ENCODE data around the gene DHX32.
"Not testable (repeated sequence)": the region's sequence is repeated elsewhere in the genome, so short reads cannot be mapped to it uniquely, and the experiment has no call there.

DHX32 gene

DNA sequence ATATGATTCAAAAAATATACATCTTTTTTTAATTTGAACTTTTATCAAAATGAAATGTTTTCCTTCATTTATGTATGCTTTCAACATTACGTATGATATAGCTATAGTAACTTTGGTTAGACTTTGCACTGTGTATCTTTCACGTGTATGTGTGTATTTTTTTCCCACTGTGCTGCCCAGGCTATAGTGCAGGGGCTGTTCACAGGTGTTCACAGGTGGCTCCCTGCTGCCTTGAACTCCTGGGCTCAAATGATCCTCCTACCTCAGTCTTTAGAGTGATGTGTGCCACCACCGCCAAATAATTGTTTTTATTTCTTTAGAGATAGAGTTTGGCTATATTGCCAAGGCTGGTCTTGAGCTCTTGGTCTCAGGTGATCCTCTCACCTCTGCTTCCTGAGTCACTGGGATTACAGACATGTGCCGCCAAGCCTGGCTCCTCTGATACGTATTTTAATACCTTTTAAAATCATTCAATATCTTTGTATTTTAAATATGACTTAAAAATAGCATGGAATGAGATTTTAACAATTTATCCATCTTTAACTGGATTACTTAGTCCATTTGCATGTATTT lies 44.3 kb upstream of the DHX32 start:
- no peak overlapping the region for H3K27ac ChIP-seq
- H4K20me1 ChIP-seq (ENCODE audit: insufficient read depth): no peaks in the 10 kb centered on the region
- H3K4me1 ChIP-seq (ENCODE audit: low read depth, poor library complexity, severe bottlenecking): no peaks in the 10 kb centered on the region
- no peaks in the 10 kb centered on the region for H3K27me3 ChIP-seq (ENCODE audit: insufficient read depth, low read depth)
- H3K79me2 ChIP-seq (ENCODE audit: insufficient read depth, low read depth): no peaks in the 10 kb centered on the region
- no peak overlapping the region for H3K9ac ChIP-seq
- H3K36me3 ChIP-seq (ENCODE audit: insufficient read depth): no peaks in the 10 kb centered on the region
- no peak overlapping the region for H3K4me3 ChIP-seq (IDR thresholded peaks at IDR 0.05; ENCODE audit: insufficient read depth, low read depth, low read length)
- H3K4me2 ChIP-seq: no peak overlapping the region
- H2AFZ ChIP-seq (ENCODE audit: low read depth): no peak overlapping the region
- TF ChIP-seq, protein P1, sequence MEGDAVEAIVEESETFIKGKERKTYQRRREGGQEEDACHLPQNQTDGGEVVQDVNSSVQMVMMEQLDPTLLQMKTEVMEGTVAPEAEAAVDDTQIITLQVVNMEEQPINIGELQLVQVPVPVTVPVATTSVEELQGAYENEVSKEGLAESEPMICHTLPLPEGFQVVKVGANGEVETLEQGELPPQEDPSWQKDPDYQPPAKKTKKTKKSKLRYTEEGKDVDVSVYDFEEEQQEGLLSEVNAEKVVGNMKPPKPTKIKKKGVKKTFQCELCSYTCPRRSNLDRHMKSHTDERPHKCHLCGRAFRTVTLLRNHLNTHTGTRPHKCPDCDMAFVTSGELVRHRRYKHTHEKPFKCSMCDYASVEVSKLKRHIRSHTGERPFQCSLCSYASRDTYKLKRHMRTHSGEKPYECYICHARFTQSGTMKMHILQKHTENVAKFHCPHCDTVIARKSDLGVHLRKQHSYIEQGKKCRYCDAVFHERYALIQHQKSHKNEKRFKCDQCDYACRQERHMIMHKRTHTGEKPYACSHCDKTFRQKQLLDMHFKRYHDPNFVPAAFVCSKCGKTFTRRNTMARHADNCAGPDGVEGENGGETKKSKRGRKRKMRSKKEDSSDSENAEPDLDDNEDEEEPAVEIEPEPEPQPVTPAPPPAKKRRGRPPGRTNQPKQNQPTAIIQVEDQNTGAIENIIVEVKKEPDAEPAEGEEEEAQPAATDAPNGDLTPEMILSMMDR (conservative IDR thresholded peaks at IDR 0.05; ENCODE audit: low read depth, low read length): no peak

DNA sequence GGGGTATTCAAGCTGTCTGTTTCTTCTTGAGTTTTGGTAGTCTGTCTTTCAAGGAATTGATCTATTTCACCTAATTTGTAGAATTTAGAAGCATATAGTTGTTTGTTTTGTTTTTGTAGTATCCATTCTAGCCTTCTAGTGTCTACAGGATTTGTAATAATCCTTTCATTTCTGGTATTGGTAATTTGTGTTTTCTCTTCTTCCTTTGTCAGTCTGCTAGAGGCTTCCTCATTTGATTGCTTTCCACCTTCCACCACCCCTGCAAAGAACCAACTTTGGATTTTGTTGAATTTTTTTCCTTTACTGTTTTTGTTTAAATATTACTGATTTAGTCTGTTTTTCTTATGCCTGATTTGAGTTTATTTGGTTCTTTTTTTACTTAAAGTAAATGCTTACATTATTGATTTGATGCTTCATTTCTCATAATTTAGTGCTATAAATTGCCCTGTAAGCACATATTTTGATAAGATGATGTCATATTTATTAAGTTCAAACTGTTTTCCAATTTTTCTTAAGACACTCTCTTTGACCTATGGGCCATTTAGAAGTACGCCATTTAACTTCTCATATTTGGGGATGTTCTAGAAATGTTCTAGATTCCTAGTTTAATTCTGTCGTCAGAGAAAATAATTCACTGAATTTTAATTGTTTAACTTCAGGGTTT lies 40.7 kb upstream of the DHX32 start:
- H3K27ac ChIP-seq; H3K27me3 ChIP-seq (ENCODE audit: insufficient read depth, low read depth); H3K79me2 ChIP-seq (ENCODE audit: insufficient read depth, low read depth); H3K4me1 ChIP-seq (ENCODE audit: low read depth, poor library complexity, severe bottlenecking); H3K4me2 ChIP-seq; H2AFZ ChIP-seq (ENCODE audit: low read depth); H3K36me3 ChIP-seq (ENCODE audit: insufficient read depth); H4K20me1 ChIP-seq (ENCODE audit: insufficient read depth); H3K9ac ChIP-seq; H3K4me3 ChIP-seq (IDR thresholded peaks at IDR 0.05; ENCODE audit: insufficient read depth, low read depth, low read length): not testable (repeated sequence)

DNA sequence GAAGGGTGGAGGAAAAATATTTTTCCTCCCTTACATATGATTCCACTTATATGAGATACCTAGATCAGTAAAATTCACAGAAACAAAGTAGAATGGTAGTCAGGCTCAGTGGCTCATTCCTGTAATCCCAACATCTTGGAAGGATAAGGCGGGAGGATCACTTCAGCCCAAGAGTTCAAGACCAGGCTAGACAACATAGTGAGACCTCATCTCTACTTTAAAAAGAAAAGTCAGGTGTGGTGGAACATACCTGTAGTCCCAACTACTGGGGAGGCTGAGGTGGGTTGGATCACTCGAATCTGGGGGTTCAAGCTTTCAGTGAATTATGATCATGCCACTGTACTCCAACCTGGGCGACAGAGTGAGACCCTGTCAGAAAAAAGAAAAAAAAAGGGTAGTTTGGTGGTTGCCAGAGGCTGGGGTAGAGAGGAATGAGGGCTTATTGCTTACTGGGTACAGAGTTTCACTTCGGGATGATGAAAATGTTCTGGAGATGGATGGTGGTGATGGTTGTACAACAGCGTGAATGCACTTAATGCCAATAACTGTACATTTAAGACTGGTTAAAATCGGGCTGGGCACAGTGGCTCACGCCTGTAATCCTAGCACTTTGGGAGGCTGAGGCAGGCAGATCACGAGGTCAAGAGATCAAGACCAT lies 36.7 kb upstream of the DHX32 start:
- H3K4me1 ChIP-seq (ENCODE audit: low read depth, poor library complexity, severe bottlenecking); H3K27ac ChIP-seq; H3K27me3 ChIP-seq (ENCODE audit: insufficient read depth, low read depth); H3K4me2 ChIP-seq; H3K4me3 ChIP-seq (IDR thresholded peaks at IDR 0.05; ENCODE audit: insufficient read depth, low read depth, low read length); H3K9ac ChIP-seq; H3K36me3 ChIP-seq (ENCODE audit: insufficient read depth); H2AFZ ChIP-seq (ENCODE audit: low read depth); H3K79me2 ChIP-seq (ENCODE audit: insufficient read depth, low read depth); H4K20me1 ChIP-seq (ENCODE audit: insufficient read depth): not testable (repeated sequence)

DNA sequence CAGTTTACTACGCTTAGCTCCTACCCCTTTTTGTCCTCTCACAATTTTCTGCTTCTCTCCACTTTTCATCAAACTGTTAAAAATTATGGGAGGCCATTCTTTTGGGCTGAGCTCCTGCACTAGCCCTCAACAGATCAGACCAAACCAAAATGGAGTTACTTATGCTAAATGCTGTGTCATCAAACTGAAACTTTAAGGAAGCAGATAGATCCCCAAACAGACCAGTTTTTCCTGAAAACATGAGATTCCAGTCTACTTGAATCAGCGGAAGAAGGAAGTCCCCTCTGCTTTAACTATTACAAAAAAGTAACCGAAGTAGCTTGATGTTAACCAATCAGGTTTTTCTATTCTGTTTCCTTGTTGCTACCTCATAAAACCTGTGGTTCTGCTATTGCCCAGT lies 35.9 kb upstream of the DHX32 start:
- no peak overlapping the region for H3K27ac ChIP-seq
- no peaks in the 10 kb centered on the region for H3K79me2 ChIP-seq (ENCODE audit: insufficient read depth, low read depth)
- no peaks in the 10 kb centered on the region for H3K36me3 ChIP-seq (ENCODE audit: insufficient read depth)
- no peak overlapping the region for H2AFZ ChIP-seq (ENCODE audit: low read depth)
- no peaks in the 10 kb centered on the region for H3K27me3 ChIP-seq (ENCODE audit: insufficient read depth, low read depth)
- H4K20me1 ChIP-seq (ENCODE audit: insufficient read depth): no peaks in the 10 kb centered on the region
- H3K4me3 ChIP-seq (IDR thresholded peaks at IDR 0.05; ENCODE audit: insufficient read depth, low read depth, low read length): no peak overlapping the region
- no peaks in the 10 kb centered on the region for H3K4me1 ChIP-seq (ENCODE audit: low read depth, poor library complexity, severe bottlenecking)
- TF ChIP-seq, protein P1 (conservative IDR thresholded peaks at IDR 0.05; ENCODE audit: low read depth, low read length): no peak
- H3K9ac ChIP-seq: no peak overlapping the region
- H3K4me2 ChIP-seq: no peak overlapping the region

DNA sequence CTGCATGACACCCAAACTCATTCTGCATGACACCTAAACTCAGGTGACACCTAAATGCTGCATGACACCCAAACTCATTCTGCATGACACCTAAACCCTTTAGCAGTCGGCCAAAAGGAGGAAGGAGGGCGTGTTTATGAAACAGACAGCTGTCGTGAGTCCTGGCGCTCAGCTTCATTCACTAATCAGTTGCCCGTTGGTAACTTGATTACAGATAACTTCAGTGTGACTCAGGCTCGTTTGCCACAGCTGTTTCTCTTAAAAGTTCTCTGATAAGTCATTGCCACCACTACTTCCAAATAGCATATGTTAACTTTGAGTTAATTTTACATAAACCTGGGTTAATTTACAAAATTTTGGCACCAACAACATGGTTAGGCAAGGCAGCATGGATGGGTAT lies 32.2 kb upstream of the DHX32 start:
- H3K36me3 ChIP-seq (ENCODE audit: insufficient read depth); H3K4me2 ChIP-seq; H3K27ac ChIP-seq; H3K4me1 ChIP-seq (ENCODE audit: low read depth, poor library complexity, severe bottlenecking); H2AFZ ChIP-seq (ENCODE audit: low read depth); H4K20me1 ChIP-seq (ENCODE audit: insufficient read depth); H3K79me2 ChIP-seq (ENCODE audit: insufficient read depth, low read depth); H3K4me3 ChIP-seq (IDR thresholded peaks at IDR 0.05; ENCODE audit: insufficient read depth, low read depth, low read length); H3K9ac ChIP-seq; H3K27me3 ChIP-seq (ENCODE audit: insufficient read depth, low read depth): not testable (repeated sequence)

DNA sequence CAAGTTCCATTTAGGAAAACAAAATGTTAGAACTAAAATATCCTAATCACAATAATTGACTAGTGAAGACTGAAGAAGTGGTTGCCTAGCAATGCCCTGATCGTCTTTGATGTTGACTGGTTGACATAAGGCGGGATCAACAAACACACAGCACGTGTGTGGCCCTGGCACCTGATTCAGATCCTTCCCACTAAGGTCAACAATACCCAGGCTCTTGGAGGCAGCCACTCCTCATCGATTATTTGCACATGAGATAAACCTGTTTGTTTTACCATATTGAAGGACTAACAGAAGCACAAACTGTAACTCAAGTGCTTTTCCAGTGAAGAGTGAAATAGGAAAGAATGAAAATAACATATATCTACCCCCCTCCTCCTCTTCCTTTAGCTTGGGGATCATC lies 30.9 kb upstream of the DHX32 start:
- Histone ChIP-seq H4K20me1 (ENCODE audit: insufficient read depth) (no peaks in the 10 kb centered on the region), H3K27me3 (ENCODE audit: insufficient read depth, low read depth) (no peaks in the 10 kb centered on the region), H3K4me1 (ENCODE audit: low read depth, poor library complexity, severe bottlenecking) (no peaks in the 10 kb centered on the region), H3K79me2 (ENCODE audit: insufficient read depth, low read depth) (no peaks in the 10 kb centered on the region), H3K4me2 (no peak overlapping the region), H3K36me3 (ENCODE audit: insufficient read depth) (no peaks in the 10 kb centered on the region), H2AFZ (ENCODE audit: low read depth) (no peak overlapping the region), H3K27ac (no peak overlapping the region), H3K4me3 (IDR thresholded peaks at IDR 0.05; ENCODE audit: insufficient read depth, low read depth, low read length) (no peak overlapping the region), H3K9ac (no peak overlapping the region)
- TF ChIP-seq, protein P1 (conservative IDR thresholded peaks at IDR 0.05; ENCODE audit: low read depth, low read length): no peak
